Fibroblast of the aortic adventitia (primary cell): ENCODE results near the gene CA10. TPM values are rescaled to one million over a fixed set of nuclear protein-coding genes. Genes with fewer than 3 reads are reported as not detected.

Experiments
- DNase-seq: peaks from one replicate; pipeline ENCODE4 v3.0.0-alpha.2; 2010; ENCODE audit warnings: low read depth
- H3K4me3 ChIP-seq: 2 replicates; pipeline ENCODE4 v1.5.1; 2011; ENCODE audit warnings: low read depth, mild to moderate bottlenecking, control low read depth, low read length, moderate library complexity
- CTCF ChIP-seq: IDR thresholded peaks from 2 replicates; pipeline ENCODE4 v1.5.1; 2011; ENCODE audit warnings: mild to moderate bottlenecking, low read length, control low read depth, inconsistent platforms; ENCODE audit not compliant: insufficient read depth
- total RNA-seq: library from RNA; depleted of rRNA; stranded (reverse); fragments of >200 nt; gene quantifications from 2 replicates; pipeline ENCODE4 v1.2.3, GENCODE V29; 2012; ENCODE audit warnings: low replicate concordance

CA10 gene
- total RNA-seq, 1 donor = not detected

- H3K4me3 ChIP-seq = no peak overlapping the region
- no peak for DNase-seq
- no peak for TF ChIP-seq CTCF
Measured at GRCh38 chr17:51827140-51827539, 331.4 kb downstream of the CA10 start.

GRCh38 chr17:51820766-51821165 lies 337.7 kb downstream of the CA10 start:
- no peak for TF ChIP-seq CTCF
- DNase-seq = no peak
- H3K4me3 ChIP-seq = no peak overlapping the region

GRCh38 chr17:51820252-51820651 lies 338.3 kb downstream of the CA10 start:
- no peak for DNase-seq
- no peak overlapping the region for H3K4me3 ChIP-seq
- no peak for TF ChIP-seq CTCF

GRCh38 chr17:51819341-51820219 lies 338.9 kb downstream of the CA10 start:
- DNase-seq = no peak
- TF ChIP-seq CTCF = no peak
- no peak overlapping the region for H3K4me3 ChIP-seq

GRCh38 chr17:51818777-51819176 lies 339.7 kb downstream of the CA10 start:
- no peak for DNase-seq
- no peak overlapping the region for H3K4me3 ChIP-seq
- no peak for TF ChIP-seq CTCF

- H3K4me3 ChIP-seq = no peak overlapping the region
- no peak for TF ChIP-seq CTCF
- DNase-seq = no peak
Measured at GRCh38 chr17:51817955-51818354, 340.6 kb downstream of the CA10 start.

GRCh38 chr17:51817117-51817516 lies 341.4 kb downstream of the CA10 start:
- DNase-seq = no peak
- H3K4me3 ChIP-seq = no peak overlapping the region
- no peak for TF ChIP-seq CTCF
